ENCODE data around the gene LCNL1.

Gene LCNL1

GRCh38 chr9:136996361-136997292 is 13.8 kb downstream of the LCNL1 start, which contains the start of gene CLIC3:
Gene CLIC3, minus strand, starts transcription at chr9:136996568. Its CDS starts 25 bp downstream, at chr9:136996543.
- POLR2A ChIA-PET = interaction anchor here (0.8 to 1.6 kb wide), 3 partner anchors 30 to 148 kb away, joined by 3 read pairs; no protein-coding TSS in a partner anchor
- no peak for DNase-seq (ENCODE audit: low read depth, low spot score)

GRCh38 chr9:136997371-136997770 is 14.6 kb downstream of the LCNL1 start:
- no peak for DNase-seq (ENCODE audit: low read depth, low spot score)
- ChIA-PET POLR2A (interaction anchor here (1.6 kb wide), 1 partner anchor 149 kb away, joined by 3 read pairs; no protein-coding TSS in a partner anchor), CTCF (interaction anchor here (1.8 to 2.5 kb wide), 2 partner anchors 32 to 38 kb away, joined by 5 to 17 read pairs; partner anchors contain the start of gene ABCA2)
- TF ChIP-seq CTCF (IDR thresholded peaks at IDR 0.05; ENCODE audit: insufficient read depth, low read length, missing control alignments) = no peak
- no peak overlapping the region for H3K4me3 ChIP-seq (ENCODE audit: low read depth, low read length)

More at GRCh38 chr9:136996361-136997292, 13.8 kb downstream of the LCNL1 start, which contains the start of gene CLIC3:
- CTCF ChIA-PET = interaction anchor here (0.6 to 2.5 kb wide), 4 partner anchors 33 to 53 kb away, joined by 3 to 17 read pairs (median 6); partner anchors contain the start of gene ABCA2
- peak within 1 kb of the TSS; percentile 38 for H3K4me3 ChIP-seq (ENCODE audit: low read depth, low read length)
- TF ChIP-seq CTCF (IDR thresholded peaks at IDR 0.05; ENCODE audit: insufficient read depth, low read length, missing control alignments) = no peak

- H3K4me3 ChIP-seq (ENCODE audit: low read depth, low read length) = no peak overlapping the region
- DNase-seq (ENCODE audit: low read depth, low spot score) = no peak
- no peak for TF ChIP-seq CTCF (IDR thresholded peaks at IDR 0.05; ENCODE audit: insufficient read depth, low read length, missing control alignments)
- ChIA-PET CTCF (interaction anchor here (1.8 to 2.5 kb wide), 2 partner anchors 32 to 38 kb away, joined by 5 to 17 read pairs; partner anchors contain the start of gene ABCA2), POLR2A (no interaction called here)
These were observed 15.0 kb downstream of the LCNL1 start for GRCh38 chr9:136997830-136998234.

- peak; percentile 42 for DNase-seq (ENCODE audit: low read depth, low spot score)
- no peak overlapping the region for H3K4me3 ChIP-seq (ENCODE audit: low read depth, low read length)
- ChIA-PET POLR2A (no interaction called here), CTCF (interaction anchor here (0.9 to 2.7 kb wide), 4 partner anchors 19 to 52 kb away, joined by 3 to 25 read pairs (median 5); partner anchors contain the start of gene ABCA2)
- no peak for TF ChIP-seq CTCF (IDR thresholded peaks at IDR 0.05; ENCODE audit: insufficient read depth, low read length, missing control alignments)
These were observed 17.6 kb downstream of the LCNL1 start for GRCh38 chr9:137000177-137000930.

GRCh38 chr9:137001857-137002645 is 19.3 kb downstream of the LCNL1 start:
- DNase-seq (ENCODE audit: low read depth, low spot score) = no peak
- H3K4me3 ChIP-seq (ENCODE audit: low read depth, low read length) = no peak overlapping the region
- CTCF ChIA-PET = interaction anchor here (0.8 to 1.7 kb wide), 5 partner anchors 25 to 54 kb away, joined by 3 to 15 read pairs (median 4); no protein-coding TSS in a partner anchor
- POLR2A ChIA-PET = no interaction called here
- no peak for TF ChIP-seq CTCF (IDR thresholded peaks at IDR 0.05; ENCODE audit: insufficient read depth, low read length, missing control alignments)
